HFF-Myc (cell line): ENCODE results near the gene NPNT.

Experiments used
- DNase-seq: peaks from one replicate; pipeline ENCODE4 v3.0.0-alpha.2; 2011; ENCODE audit warnings: low read depth; ENCODE audit errors: extremely low read depth
- H3K4me3 ChIP-seq: replicated peaks from 2 replicates; pipeline ENCODE4 v1.5.1; 2011; ENCODE audit warnings: low read depth, mild to moderate bottlenecking, control low read depth, low read length
- CTCF ChIP-seq: IDR thresholded peaks from 2 replicates; pipeline ENCODE4 v1.5.1; 2012; ENCODE audit warnings: mild to moderate bottlenecking, low read depth, low read length, control low read depth; ENCODE audit errors: missing control alignments

Gene NPNT

GRCh38 chr4:105951198-105951597, 55.9 kb downstream of the NPNT start:
- no peak for TF ChIP-seq CTCF

GRCh38 chr4:105952591-105952990, 57.3 kb downstream of the NPNT start:
- DNase-seq: no peak
- TF ChIP-seq CTCF: no peak

More at GRCh38 chr4:105951198-105951597, 55.9 kb downstream of the NPNT start:
- H3K4me3 ChIP-seq: no peak overlapping the region
- DNase-seq: no peak

DNA sequence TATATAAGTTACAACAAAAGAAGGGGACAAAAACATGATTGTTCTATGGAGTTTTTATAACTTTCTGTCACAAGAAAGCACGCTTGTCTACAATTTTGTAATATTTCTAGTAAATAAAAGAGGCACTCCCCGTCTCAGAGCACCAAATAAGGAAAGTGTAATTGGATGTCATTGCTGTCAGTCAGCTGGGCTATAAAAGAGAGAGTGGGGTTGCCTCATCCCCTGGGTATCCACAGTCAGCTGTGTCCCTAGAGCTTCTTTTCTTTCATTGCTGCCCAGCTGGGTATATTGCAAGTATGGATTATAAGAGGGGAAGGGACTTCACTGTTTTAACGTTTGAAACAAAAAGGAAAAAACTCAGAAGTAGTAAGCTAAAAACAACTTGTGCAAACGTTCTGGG, 61.3 kb downstream of the NPNT start:
- TF ChIP-seq CTCF: no peak
- H3K4me3 ChIP-seq: no peak overlapping the region
- no peak for DNase-seq

More at GRCh38 chr4:105952591-105952990, 57.3 kb downstream of the NPNT start:
- H3K4me3 ChIP-seq: no peak overlapping the region

DNA sequence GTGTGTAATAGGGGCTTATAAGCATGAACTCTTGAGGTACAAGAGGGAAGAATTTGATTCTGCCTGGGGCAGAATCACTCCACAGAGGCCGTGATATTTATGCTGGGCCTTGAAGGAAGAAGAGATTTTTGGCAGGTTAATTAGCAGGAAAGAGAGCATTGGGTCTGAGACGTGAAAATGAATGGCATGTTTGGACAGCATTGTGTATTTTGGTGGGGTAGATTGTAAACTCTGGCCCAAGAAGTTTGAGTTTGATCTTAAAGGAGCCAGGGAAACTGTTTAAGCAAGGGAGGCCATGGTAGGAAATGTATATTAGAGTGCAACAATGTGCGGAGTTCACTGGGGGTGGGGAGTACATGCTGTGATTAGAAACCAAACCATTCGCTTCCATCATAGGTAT, 62.4 kb downstream of the NPNT start:
- TF ChIP-seq CTCF: no peak
- no peak for DNase-seq
- H3K4me3 ChIP-seq: no peak overlapping the region

- DNase-seq: no peak
- no peak for TF ChIP-seq CTCF
Observed at GRCh38 chr4:105963461-105964400, 68.5 kb downstream of the NPNT start.

DNA sequence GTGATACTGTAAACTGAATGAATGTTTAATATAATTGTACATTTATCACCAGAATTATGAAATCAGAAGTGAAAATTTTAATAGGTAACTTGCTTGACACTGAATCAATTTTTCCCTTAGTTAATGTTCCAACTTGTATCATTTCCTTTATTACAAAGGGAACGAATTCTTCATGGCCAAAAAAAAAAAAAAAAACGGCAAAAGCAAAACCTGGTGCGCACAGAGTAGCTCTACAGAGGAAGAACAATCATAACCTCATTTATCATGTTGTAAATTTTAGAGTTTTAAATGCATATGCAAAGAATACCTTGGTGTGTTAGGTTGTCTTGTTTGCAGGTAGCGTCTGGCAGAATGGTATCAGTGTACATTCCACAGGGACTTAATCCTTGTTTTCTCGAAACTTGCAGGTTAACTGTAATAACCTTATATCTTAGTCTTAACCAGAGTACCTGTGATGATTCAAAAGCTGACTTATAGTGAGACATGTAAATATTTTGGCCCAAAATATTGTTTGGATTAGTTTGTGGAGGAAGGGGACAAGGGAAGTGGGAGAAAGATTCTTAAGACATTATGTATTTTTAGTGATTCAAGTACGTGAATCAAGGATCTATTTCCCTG, 70.0 kb downstream of the NPNT start:
- DNase-seq: no peak
- no peak for TF ChIP-seq CTCF
- H3K4me3 ChIP-seq: no peak overlapping the region

More at GRCh38 chr4:105963461-105964400, 68.5 kb downstream of the NPNT start:
- H3K4me3 ChIP-seq: no peak overlapping the region
